Retina (tissue), 1 donor: Measurements from ENCODE around the gene EPOP.
A peak's percentile ranks its signal among the peaks of the same experiment; 100 is the strongest.

ENCODE experiments used
- DNase-seq: peaks from one replicate; pipeline ENCODE4 v3.0.0-alpha.2; 2016

Gene EPOP

DNA sequence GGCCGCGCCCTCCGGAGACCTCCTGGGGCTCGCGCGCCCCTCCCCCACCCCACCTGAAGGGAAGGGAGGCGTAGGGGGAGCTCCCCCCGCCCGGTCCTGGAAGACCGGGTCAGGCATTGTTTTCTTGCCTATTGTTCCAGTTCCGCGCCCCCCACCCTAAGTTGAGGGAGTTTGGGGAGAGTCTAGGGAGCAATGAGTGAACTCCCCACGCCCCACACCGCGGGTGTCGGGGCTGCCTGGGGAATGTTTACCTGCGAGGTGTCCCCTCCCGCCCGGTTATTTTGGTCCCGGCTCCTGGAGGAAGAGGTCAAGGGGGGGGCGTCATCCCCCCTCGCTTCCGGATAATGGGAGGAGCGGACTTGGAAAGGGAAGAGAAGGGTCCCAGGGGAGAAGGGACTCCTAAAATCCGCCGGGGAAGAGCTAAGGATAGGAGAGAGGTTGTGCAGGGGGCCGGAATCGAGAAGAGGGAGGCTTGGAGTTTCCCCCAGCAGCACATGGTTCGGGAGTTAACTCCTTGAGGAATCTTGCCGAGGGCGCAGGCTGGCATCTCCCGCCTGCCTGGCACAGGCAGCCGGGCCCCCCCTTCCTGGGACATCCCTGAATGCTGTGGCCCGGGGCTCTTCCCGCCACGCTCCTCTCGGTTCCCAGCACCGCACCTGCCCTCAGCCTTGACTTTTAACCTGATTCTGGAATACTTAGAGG lies 31.2 kb upstream of the EPOP start:
- DNase-seq, result peak; percentile 77

DNA sequence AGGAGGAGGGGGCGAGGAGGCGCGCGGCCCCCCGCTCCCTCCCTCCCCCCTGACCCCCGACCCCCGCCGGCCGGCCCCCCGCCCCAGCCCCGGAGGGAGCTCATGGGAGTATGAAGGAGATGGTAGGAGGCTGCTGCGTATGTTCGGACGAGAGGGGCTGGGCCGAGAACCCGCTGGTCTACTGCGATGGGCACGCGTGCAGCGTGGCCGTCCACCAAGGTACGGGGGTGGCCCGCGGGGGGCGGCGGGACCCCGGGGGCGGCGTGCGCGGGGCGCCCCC lies 30.7 kb upstream of the EPOP start:
- DNase-seq, result no peak

DNA sequence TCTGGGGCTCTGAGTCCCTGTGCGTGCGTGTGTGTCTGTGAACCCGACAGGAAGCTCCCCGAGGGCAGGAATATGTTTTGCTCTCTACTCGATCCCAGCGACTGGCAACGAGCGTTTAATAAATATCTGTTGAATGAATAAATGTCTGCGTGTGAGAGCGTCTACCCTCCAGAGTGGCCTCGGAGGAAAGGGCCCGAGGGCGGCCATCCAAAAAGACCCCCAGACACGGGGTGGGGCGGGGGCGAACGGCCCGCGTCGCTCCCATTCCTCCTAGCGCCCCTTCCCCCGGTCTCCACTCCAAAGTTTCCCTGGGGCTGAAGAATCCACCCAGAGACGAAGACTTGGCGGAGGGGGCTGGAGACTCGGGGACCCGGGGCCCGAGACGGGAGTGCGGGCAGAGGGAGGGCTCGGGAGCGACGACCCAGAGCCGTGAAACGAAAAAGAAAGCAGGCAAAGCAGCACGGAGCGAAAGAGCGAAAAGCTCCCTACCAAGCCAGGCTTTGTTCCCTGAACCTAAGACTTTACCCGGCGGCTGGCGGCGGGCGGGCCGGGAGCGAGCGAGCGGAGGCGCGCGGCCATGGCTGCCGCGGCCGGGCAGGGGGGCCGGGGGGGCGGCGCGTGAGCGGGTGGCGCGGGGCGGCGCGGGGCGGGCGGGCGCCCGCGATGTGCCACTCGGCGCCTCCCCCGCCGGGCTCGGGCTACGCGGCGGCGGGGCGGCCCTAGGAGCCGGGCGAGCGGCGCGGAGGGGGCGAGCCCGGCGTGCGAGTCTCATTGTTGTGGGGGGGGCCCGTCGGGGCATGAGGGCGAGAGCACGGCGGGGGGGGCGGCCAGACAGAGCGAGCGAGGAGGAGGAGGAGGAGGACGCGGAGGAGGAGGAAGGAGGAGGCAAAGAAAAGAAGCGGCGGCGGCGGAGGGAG lies 30.1 kb upstream of the EPOP start, which contains the start of gene MLLT6:
Gene MLLT6, plus strand, starts transcription at position 668 of the 917 bp plus-strand sequence. CDS start 360 bp downstream, outside the sequence.
- DNase-seq, result peak; percentile 82

DNA sequence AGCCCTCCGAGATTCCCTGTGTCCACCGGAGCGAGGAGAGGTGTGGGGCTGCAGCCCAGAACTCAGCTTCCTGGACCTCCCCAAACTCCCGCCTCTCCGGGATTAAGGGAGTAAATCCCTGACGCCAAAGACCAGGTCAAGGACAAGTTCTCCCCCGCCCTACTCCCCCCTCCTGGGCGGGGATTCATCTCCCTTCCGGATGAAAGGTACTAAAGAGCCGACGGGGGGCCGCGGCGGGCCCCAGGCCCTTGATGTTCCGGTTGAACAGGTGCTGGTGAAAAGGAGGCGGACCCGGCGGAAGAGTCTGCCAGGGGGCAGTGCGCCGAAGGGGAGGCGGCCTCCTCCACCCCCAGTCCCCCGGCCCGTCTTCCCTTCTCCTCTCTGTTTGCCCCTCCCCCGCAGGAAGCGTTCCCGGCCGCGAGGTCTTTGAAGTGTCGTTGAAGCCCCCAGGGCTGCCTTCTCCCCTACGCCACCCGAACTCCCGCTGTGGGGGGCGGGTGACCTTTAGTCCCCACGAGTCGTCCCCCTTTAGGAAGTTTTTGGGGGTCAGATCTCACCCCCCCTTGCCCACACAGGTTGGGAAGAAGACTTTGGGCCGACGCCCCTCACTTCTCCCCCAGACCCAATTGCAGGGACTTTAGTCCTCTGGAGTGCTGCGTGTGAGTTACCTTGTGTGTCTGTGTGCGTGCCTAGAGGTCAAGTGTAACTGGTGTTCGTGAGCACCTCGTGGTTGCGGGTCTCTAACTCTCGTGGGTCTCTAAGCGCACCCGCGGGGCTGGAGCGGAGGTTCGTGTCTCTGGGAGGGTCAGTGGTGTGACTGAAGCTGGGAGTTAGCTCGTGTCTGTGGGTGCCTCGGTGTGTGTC lies 29.2 kb upstream of the EPOP start:
- peak; percentile 82 for DNase-seq

DNA sequence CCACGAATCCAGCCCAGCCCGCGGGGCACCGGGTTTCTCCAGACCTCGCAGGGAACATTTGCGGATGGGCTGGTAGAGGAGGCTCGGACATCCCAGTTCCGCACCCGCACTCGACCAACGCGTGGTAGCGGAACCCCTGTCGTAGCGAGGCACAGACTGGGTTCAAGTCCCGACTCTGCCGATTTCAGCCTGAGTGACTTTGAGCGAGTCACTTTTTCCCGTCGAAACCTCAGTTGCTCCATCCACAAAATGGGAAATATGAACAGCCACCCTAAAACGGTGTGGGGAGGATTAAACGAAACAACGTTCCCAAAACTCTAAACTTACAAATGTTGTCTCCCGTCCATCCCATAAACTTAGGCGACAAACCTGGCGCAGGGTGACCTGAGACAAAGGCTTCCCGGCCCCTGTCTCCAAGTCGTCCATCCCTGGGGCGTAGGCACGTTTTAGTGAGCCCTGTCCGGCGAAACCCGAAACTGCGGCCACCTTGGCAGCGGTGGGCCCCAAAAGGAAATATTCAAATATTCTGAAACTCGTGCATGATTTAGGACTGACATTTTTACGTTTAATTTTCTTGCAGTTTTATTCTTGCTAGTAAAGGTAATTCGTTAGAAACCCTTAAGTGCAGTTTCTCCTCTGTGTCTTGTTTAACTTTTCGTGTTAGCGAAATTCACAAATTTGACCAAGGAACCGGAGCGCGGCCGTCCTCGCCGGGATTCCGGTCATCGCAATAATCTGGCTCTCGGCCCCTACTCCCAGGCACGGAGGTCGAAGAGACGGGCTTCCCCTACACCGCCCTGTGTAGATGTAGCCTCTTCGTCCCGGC lies 28.4 kb upstream of the EPOP start:
- DNase-seq, result peak; percentile 26

DNA sequence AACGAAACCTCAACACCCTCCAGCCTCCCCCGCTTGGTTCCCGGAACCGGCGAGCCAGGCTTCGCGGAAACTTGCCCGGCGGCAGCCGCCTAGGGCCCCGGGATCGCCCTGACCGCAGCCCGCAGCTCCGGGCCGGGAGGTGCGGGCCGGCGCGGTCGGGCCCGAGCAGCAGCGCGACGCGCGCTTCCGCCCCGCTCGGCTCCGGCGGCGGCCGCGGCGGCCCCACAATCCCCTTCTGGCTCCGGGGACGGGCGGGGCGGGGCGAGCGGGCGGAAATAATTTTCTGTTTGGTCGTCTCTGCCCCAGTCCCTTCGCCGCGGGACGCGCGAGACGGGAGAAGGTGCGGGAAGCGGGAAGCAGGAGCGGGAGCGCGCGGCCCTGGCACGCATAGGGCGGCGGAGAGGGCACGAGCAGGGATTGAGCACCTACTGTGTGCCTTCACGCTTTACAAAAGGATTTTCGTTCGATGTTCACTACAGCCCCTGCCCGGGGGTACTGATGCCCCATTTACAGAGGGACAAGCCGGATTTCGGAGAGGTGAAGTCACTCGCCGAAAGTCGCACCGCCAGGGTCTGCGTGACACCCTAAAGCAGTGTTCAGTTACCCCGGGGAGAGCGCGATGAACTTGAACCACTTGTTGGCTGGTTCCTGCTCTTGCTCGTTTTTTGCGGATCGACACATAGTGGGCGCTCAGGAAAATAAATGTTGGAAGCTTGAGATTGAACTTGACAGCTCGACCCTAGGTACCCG lies 27.6 kb upstream of the EPOP start:
- peak; percentile 92 for DNase-seq

DNA sequence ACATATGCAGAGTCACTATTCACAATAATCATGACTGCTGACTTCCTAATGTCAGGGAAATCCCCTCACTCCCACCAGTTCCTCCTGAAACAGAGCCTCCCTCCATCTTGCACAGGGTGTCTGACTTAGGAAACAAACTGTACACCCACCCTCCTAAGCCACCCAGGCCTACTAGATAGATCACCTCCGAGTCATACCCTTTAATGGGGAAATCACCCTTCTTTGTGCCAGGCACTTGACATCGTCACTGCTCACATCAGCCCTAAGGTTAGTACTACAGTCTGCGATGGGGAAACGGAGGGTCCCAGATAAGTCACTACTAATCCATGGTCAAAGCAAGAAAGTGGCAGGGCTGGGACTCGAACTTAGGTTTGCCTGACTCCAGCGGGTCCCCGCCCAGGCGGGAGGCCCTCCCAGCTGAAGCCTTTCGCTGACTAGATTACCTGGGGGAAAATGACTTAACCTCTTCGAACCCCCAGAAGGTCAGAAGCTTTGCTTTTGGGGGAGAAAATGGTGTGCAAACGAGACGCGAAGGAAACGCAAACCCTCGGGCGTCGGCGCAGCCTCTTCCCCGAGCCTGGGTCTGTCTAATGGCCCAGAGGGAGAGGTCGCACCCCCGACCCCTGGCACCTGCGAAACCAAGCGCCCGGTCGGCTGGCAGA lies 26.9 kb upstream of the EPOP start:
- peak; percentile 91 for DNase-seq

DNA sequence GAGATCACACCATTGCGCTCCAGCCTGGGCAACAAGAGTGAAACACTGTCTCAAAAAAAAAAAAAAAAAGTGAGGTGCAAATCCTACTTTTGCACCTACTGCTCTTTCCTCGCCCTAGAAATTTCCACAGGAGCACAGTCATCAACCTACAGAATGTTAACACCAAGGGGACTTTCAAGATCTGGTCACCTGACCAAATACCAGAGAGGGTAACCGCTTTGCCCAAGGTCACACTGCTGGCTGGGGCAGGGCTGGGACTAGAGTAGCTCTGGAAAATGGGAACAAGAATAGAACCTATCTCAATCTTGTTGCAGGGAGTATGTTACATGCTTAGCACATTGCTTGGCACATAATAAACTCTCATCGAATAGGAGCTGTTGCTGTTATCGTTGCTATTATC lies 24.0 kb upstream of the EPOP start:
- DNase-seq, result no peak

DNA sequence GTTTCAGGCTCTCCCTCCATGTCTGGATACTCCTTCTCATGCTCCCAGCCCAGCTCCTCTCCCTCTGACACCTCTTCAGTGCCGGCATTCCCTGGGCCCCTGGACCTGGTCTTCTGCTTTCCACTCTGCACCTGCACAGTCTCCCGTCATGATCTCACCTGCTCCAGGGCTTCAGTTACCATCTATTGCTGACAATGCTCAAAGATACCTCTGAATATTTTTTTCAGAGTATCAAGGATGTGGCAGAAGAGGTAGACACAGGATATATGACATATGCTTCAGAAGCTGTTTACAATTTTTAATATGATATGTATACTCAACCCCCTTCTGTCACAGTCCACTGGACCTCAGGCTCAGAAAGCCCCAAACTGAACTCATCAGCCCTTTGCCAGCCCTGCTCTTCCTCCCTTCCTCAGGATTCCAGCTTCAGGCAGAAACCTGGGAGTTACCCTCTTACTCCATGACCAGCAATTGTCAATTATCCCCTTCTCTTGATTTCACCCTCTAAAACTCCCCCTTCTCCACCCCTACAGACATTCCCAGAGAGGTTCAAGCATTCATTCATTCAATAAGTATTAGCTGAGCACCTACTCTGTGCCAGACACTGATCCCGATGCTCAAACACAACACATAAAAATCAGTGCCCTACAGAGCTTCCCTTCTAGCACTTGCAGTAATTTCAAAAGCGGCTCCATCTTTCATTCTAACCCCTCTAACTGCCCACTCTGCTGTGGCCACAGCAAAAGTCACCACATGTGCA lies 22.5 kb upstream of the EPOP start:
- DNase-seq, result no peak

DNA sequence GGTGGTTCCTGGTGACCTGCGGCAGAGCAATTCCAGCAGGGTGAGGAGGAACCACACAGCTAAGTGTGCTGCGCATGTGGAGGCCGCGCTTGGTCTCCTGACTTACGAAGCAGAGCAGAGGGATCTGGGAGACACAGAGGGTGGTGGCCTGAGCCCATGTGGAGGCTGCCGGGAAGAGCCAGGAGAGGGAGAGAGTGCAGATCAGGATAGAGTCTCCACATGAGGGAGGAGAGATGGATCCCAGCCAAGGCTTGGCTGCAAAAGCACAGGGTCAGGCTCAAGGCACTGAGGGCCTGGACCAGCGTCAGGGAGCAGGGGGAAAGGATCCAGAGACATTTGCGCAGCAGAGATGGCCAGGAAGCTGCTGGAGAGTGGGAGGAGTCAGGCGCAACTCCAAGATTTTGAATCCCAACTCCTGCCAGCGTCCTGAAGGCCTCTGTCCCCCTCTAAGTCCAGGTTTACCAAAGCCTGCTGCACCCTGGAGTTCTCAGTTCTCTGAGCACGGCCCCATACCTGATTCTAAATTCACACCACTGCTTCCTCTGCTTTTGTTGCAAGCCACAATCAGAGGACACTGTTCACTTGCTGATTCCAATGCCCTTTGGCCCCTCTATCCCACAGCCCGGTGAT lies 19.1 kb upstream of the EPOP start:
- DNase-seq, result no peak

DNA sequence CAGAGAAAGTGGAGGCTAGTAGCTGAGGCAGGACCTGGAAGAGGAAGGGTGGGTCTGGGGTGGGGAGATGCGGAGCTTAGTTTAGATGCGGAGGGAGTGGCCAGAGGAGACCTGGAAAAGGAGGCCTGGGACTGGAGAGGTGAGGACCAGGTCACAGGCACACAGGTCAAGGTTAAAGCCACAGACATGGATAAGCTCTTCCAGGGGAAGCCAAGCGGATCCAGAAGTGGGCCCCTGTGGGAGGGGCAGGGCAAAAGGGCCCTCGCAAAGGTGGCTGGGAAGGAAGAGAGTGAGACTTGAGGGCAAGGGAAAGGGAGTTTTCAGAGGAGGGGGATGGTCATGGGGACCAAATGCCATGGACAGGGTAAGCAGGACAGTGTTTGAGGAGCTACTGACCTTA lies 16.4 kb upstream of the EPOP start:
- no peak for DNase-seq

DNA sequence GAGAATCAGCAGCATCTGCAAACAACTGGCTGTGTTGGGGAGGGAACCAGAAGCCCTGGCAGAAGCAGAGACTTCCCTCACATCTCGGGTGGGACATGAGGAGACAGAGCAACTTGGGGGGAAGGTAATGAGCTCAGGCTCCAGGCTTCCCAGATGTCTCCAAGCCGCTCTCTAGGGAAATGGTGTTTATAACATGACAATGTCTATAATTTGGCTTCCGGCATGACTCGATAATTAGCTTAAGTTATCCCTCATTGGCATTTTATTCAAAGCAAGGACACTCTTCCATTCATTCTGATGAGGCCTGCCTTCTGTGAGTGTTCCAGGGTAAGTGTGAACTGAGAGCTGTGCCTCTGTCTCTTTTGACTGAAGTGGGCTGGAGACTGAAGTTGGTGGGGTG lies 15.6 kb upstream of the EPOP start:
- no peak for DNase-seq

DNA sequence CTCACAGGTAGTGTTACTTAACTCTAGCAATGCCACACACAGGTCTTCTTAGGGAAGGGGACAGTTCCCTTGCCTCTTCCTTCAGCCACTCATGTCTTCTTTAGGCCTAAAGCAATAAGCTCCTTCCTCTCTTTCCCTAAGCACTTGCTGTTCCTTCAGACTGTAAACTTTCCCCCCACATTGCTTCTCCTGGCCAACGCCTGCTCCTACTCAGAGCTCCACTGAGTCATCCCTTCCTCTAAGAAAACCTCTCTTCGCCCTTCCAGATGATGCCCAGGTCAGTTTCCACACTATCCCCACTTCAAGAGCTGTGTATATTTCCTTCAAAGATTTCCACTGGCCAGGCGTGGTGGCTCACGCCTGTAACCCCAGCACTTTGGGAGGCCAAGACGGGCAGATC lies 12.5 kb upstream of the EPOP start:
- no peak for DNase-seq

DNA sequence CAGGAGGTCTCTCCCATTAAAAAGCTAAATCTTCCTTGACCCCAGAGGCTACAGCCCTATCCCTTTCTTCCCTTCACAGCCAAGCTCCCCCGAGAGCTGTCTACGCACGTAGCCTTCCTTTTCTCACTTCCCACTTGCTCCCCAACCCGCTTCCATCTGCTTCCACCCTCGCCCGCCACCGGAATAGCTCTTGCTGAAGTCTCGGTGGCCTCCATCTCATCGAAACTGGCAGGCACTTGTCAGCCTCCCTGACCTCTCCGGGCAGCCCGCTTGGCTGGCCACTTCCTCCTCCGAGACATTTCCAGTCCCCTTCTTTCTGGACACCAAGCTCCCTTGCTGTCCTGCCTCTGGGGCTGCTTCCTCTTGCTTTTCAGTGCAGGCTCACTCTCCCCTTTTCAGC lies 10.7 kb upstream of the EPOP start:
- DNase-seq, result no peak

DNA sequence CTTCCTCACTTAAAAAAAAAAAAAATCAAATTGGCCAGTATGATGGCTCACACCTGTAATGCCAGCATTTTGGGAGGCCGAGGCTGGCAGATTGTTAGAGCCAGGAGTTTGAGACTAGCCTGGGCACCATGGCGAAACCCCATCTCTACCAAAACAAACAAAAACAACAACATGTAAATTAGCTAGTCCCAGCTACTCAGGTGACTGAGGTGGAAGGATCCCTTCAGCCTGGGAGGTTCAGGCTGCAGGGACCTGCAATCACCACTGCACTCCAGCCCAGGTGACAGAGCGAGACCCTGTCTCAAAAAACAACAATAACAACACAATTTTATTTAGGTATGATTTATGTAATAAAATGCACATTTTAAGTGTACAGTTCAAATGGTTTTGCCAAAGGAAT lies 6.3 kb upstream of the EPOP start:
- DNase-seq, result no peak

DNA sequence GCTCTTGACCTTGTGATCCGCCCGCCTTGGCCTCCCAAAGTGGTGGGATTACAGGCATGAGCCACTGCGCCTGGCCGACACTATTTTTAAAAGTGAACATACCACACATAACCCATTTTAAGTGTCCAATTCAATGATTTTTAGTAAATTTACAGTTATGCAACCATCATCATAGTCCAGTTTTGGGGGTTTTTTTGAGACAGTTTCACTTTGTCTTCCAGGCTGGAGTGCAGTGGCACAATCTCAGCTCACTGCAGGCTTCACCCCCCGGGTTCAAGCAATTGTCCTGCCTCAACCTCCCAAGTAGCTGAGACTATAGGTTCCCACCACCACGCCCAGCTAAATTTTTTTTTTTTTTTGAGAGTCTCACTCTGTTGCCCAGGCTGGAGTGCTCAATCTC lies 3.1 kb upstream of the EPOP start:
- DNase-seq, result no peak

DNA sequence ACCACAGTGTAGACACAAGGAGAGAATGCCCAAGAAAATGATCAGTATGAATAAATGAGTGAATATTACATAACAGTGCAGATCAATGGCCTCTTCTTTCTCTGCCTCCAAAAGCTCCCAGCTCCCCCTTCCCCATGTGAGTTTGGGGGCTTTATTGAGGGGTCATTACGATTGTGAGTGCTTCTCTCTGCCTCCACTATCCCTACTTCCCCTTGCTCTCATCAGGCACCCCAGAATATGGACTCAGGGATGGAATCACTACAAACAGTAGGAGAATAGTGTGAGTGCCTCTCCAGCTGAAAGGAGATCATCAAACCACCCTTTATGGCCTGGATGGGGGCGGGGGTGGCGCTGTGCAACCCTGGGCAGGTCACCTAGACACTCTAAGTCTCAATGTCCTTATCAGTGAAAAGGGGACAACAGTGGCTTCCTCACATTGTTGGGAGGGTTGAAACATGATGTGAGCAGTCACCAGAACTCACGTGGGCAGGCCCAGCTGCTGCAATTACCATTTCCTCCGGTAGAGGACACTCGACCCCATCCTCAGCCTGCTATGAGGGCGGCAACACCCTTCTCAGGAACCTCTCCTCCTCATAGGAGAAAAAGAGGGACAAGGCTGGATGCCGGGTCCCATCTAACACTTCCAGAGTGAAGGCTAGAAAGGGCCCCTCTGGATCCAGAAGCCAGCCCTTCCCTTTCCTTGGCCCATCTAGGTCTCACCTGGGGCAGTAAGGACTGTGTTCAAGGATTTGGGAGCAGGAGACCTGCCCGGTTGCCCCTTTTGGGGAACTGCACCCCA lies 2.1 kb upstream of the EPOP start:
- peak; percentile 90 for DNase-seq

DNA sequence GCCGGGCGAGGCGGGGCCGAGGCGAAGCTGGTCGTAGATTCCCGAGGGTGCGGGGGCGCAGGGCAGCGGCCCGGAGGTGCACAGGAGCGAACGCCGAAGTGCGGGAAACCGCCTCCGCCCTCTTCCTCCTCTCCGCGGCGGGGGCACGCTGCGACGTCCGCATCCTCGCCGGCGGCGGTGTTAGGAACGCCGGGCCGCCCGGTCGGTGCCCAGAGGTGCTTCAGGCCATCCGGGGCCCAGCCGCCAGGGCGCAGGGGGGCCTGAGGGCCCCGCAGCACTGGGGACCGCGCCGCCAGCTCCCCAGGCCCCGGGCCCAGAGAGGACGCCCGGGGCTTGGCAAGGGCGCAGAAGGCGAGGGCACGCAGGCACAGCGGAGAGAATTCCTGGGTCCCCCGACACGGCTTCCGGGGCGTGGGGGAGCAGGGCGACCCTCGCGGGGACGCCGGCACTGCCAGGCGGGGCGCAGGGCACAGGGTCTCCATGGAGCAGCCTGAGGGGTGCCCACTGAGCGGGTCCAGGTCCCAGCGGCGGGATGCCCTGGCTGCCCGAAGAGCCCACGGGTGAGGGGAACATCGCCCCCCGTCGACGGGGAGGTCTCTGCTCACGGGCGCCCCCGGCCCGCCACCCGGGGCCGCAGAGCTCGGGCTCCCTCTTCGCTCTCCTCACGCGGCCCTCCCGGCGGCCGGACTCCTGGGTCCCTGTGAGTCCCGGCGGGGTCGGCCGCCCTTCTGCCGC lies 576 bp downstream of the EPOP start:
- DNase-seq, result peak; percentile 77

DNA sequence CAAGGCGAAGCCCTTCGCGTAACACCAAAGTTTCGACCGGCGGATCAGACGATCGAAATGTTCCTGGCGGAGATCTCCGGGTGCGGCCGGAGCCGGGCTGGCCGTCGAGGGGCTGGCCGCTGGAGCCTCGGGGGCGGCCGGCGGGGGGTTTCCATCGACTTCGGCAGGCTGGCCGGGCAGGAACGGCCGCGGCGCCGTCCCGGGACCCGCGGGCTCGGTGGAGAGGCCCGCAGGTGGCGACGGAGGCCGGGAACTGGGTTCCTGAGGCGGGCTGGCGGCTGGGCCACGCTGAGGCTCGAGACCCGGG lies 1.1 kb downstream of the EPOP start:
- DNase-seq, result no peak
